Measurements from ENCODE around the gene PEX3. TPM values are rescaled to one million over a fixed set of nuclear protein-coding genes. Genes with fewer than 3 reads are reported as not detected.

Gene PEX3
- total RNA-seq, 1 donor, result 20.6 TPM

- H3K4me3 ChIP-seq (ENCODE audit: low read depth, low read length), result no peak overlapping the region
- peak; percentile 100 for TF ChIP-seq CTCF (IDR thresholded peaks at IDR 0.05; ENCODE audit: insufficient read depth, low read length)
- peak; percentile 85 for DNase-seq (ENCODE audit: low read depth)
These were observed 23.3 kb upstream of the PEX3 start for GRCh38 chr6:143427109-143427817.

GRCh38 chr6:143429970-143430369 lies 20.6 kb upstream of the PEX3 start:
- TF ChIP-seq CTCF (IDR thresholded peaks at IDR 0.05; ENCODE audit: insufficient read depth, low read length), result no peak
- no peak for DNase-seq (ENCODE audit: low read depth)
- no peak overlapping the region for H3K4me3 ChIP-seq (ENCODE audit: low read depth, low read length)

- H3K4me3 ChIP-seq (ENCODE audit: low read depth, low read length), result no peak overlapping the region
- no peak for DNase-seq (ENCODE audit: low read depth)
- TF ChIP-seq CTCF (IDR thresholded peaks at IDR 0.05; ENCODE audit: insufficient read depth, low read length), result no peak
These were observed 19.4 kb upstream of the PEX3 start for GRCh38 chr6:143431226-143431625.

- DNase-seq (ENCODE audit: low read depth), result no peak
- no peak overlapping the region for H3K4me3 ChIP-seq (ENCODE audit: low read depth, low read length)
- no peak for TF ChIP-seq CTCF (IDR thresholded peaks at IDR 0.05; ENCODE audit: insufficient read depth, low read length)
These were observed 18.0 kb upstream of the PEX3 start for GRCh38 chr6:143432588-143432987.

GRCh38 chr6:143441010-143441409 lies 9.6 kb upstream of the PEX3 start:
- DNase-seq (ENCODE audit: low read depth), result no peak
- H3K4me3 ChIP-seq (ENCODE audit: low read depth, low read length), result no peak overlapping the region
- no peak for TF ChIP-seq CTCF (IDR thresholded peaks at IDR 0.05; ENCODE audit: insufficient read depth, low read length)

GRCh38 chr6:143441680-143442545 lies 8.7 kb upstream of the PEX3 start:
- peak; percentile 68 for DNase-seq (ENCODE audit: low read depth)
- no peak for TF ChIP-seq CTCF (IDR thresholded peaks at IDR 0.05; ENCODE audit: insufficient read depth, low read length)
- H3K4me3 ChIP-seq (ENCODE audit: low read depth, low read length), result no peak overlapping the region
